SHP77 treated with DMSO at 0.1 percent for 48 hours (cell line): ENCODE data around the gene BICDL1.
"Not testable (repeated sequence)": the region's sequence is repeated elsewhere in the genome, so short reads cannot be mapped to it uniquely, and the experiment has no call there.

Experiments
- DNase-seq: peaks from one replicate; lab custom pipeline; 2025; lab: John Stamatoyannopoulos, UW

The BICDL1 gene

GRCh38 chr12:120000556-120000955, 11.5 kb downstream of the BICDL1 start:
- DNase-seq = no peak

- no peak for DNase-seq
Observed at GRCh38 chr12:120006258-120006975, 17.4 kb downstream of the BICDL1 start.

GRCh38 chr12:120007272-120007671, 18.2 kb downstream of the BICDL1 start:
- no peak for DNase-seq

- no peak for DNase-seq
Observed at GRCh38 chr12:120010661-120011230, 21.7 kb downstream of the BICDL1 start.

- no peak for DNase-seq
Observed at GRCh38 chr12:120012067-120012621, 23.1 kb downstream of the BICDL1 start.

GRCh38 chr12:120013659-120014380, 24.8 kb downstream of the BICDL1 start:
- no peak for DNase-seq

- not testable (repeated sequence) for DNase-seq
Observed at GRCh38 chr12:120014381-120014735, 25.3 kb downstream of the BICDL1 start.

GRCh38 chr12:120015313-120015712, 26.3 kb downstream of the BICDL1 start:
- DNase-seq = no peak

GRCh38 chr12:120016199-120016598, 27.2 kb downstream of the BICDL1 start:
- not testable (repeated sequence) for DNase-seq

GRCh38 chr12:120019197-120019596, 30.2 kb downstream of the BICDL1 start:
- no peak for DNase-seq

- no peak for DNase-seq
Observed at GRCh38 chr12:120019938-120020337, 30.9 kb downstream of the BICDL1 start.

- DNase-seq = no peak
Observed at GRCh38 chr12:120024193-120024592, 35.2 kb downstream of the BICDL1 start.

- no peak for DNase-seq
Observed at GRCh38 chr12:120025640-120026039, 36.6 kb downstream of the BICDL1 start.

- no peak for DNase-seq
Observed at GRCh38 chr12:120032242-120032641, 43.2 kb downstream of the BICDL1 start.

GRCh38 chr12:120037851-120038250, 48.8 kb downstream of the BICDL1 start:
- no peak for DNase-seq

- DNase-seq = no peak
Observed at GRCh38 chr12:120039711-120040110, 50.7 kb downstream of the BICDL1 start.

GRCh38 chr12:120041386-120042231, 52.6 kb downstream of the BICDL1 start:
- no peak for DNase-seq

GRCh38 chr12:120045367-120045766, 56.3 kb downstream of the BICDL1 start:
- not testable (repeated sequence) for DNase-seq

- DNase-seq = no peak
Observed at GRCh38 chr12:120047072-120047471, 58.0 kb downstream of the BICDL1 start.

GRCh38 chr12:120048263-120048662, 59.2 kb downstream of the BICDL1 start:
- DNase-seq = no peak

GRCh38 chr12:120049426-120049825, 60.4 kb downstream of the BICDL1 start:
- no peak for DNase-seq

GRCh38 chr12:120051535-120051934, 62.5 kb downstream of the BICDL1 start:
- DNase-seq = no peak
